Thyroid gland (tissue), 4 donors: Measurements from ENCODE around the gene GTF3C5. TPM values are rescaled to one million over a fixed set of nuclear protein-coding genes. Genes with fewer than 3 reads are reported as not detected.

Source experiments
- DNase-seq, 2 donors: peaks; one replicate each; pipeline ENCODE4 v3.0.0-alpha.2; 2019
- H3K27ac ChIP-seq, 3 donors: fragments of 200-600 bp; sonication (generic); 1 replicate in 2 of 3; 2 replicates in 1 of 3; pipeline ENCODE4 v1.5.1; 2016 to 2019; ENCODE audit warnings: mild to moderate bottlenecking in 1 of 3, moderate library complexity in 1 of 3
- H3K27me3 ChIP-seq: fragments of 200-600 bp; sonication (generic); one replicate; pipeline ENCODE4 v1.5.1; 2019
- H3K36me3 ChIP-seq, 2 donors: fragments of 200-600 bp; sonication (generic); one replicate each; pipeline ENCODE4 v1.5.1; 2016 to 2019
- H3K4me1 ChIP-seq, 2 donors: fragments of 200-600 bp; sonication (generic); one replicate each; pipeline ENCODE4 v1.5.1; 2017 to 2019
- H3K4me3 ChIP-seq, 3 donors: fragments of 200-600 bp; sonication (generic); replicated peaks in 1 of 3; 1 replicate in 2 of 3; 2 replicates in 1 of 3; pipeline ENCODE4 v1.5.1; 2016; ENCODE audit warnings: mild to moderate bottlenecking in 1 of 3
- H3K9me3 ChIP-seq: fragments of 200-600 bp; sonication (generic); one replicate; pipeline ENCODE4 v1.5.1; 2017
- POLR2A ChIP-seq, 2 donors: fragments of 450-650 bp; IDR thresholded peaks; one replicate each; pipeline ENCODE4 v1.6.1; 2017; ENCODE audit warnings: antibody characterized with exemption in 2 of 2, mild to moderate bottlenecking in 2 of 2, moderate library complexity in 1 of 2
- WGBS, 2 donors: methylation state at CpG; one replicate each; pipeline ENCODE4 v1.1.5; 2017; 5-methylcytosine and 5-hydroxymethylcytosine counted together
- intact Hi-C: fragments of 100-400 bp; cut with DNase I; formaldehyde crosslinking; loops from one replicate; pipeline ENCODE4 v1.15.1; 2023
- total RNA-seq, 4 donors: library from RNA; depleted of rRNA; stranded (reverse); fragments of >200 nt; gene quantifications; one replicate each; pipeline ENCODE4 v1.2.3, GENCODE V29; 2016
- TF ChIP-seq, protein P1 (sequence below), 6 experiments: fragments of 200-600 bp in 3 of 6; fragments of 450-650 bp in 3 of 6; sonication (generic) in 3 of 6; IDR thresholded peaks; one replicate each; pipeline ENCODE4 v1.5.1; 2016 to 2019; ENCODE audit warnings: antibody characterized with exemption in 6 of 6, mild to moderate bottlenecking in 2 of 6, inconsistent platforms in 1 of 6, moderate library complexity in 1 of 6

The GTF3C5 gene
- total RNA-seq, 4 donors from 2014 or later: 49.3 to 69.0 (median 56.8) TPM

DNA sequence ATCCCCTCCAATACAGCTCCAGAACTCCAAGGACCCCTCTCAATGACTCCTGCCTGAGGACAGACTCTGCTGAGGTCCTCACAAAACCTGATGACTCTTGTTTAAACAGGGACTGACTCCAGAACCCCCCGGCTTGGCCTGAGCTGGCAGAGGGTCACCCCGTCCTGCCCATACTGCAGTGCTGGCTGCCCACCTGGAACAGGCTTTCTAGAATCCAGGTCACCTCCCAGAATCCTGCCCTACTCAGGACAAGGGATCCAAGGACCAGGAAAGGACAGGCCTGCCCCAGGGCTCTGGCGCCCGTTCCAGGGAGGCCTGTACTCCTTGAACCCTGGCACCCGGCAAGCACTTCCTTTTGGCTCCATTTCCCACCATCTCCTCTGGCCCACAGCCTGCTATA is 68.1 kb downstream of the GTF3C5 start:
- DNase-seq: no peak
- intact Hi-C loops: no loop called here
- no peaks in the 10 kb centered on the region for H3K9me3 ChIP-seq
- no peaks in the 10 kb centered on the region for H3K27me3 ChIP-seq
- WGBS, 2 donors: 92% methylated on average over 3 to 4 of the region's 5 CpGs
- H3K4me3 ChIP-seq: no peak overlapping the region
- no peaks in the 10 kb centered on the region for H3K4me1 ChIP-seq
- H3K36me3 ChIP-seq: peaks cover 47 to 51% of the 10 kb centered on the region in 2 donors
- H3K27ac ChIP-seq: no peak overlapping the region
- TF ChIP-seq, protein P1, sequence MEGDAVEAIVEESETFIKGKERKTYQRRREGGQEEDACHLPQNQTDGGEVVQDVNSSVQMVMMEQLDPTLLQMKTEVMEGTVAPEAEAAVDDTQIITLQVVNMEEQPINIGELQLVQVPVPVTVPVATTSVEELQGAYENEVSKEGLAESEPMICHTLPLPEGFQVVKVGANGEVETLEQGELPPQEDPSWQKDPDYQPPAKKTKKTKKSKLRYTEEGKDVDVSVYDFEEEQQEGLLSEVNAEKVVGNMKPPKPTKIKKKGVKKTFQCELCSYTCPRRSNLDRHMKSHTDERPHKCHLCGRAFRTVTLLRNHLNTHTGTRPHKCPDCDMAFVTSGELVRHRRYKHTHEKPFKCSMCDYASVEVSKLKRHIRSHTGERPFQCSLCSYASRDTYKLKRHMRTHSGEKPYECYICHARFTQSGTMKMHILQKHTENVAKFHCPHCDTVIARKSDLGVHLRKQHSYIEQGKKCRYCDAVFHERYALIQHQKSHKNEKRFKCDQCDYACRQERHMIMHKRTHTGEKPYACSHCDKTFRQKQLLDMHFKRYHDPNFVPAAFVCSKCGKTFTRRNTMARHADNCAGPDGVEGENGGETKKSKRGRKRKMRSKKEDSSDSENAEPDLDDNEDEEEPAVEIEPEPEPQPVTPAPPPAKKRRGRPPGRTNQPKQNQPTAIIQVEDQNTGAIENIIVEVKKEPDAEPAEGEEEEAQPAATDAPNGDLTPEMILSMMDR (IDR thresholded peaks at IDR 0.05): no peak
- TF ChIP-seq POLR2A (IDR thresholded peaks at IDR 0.05): no peak

DNA sequence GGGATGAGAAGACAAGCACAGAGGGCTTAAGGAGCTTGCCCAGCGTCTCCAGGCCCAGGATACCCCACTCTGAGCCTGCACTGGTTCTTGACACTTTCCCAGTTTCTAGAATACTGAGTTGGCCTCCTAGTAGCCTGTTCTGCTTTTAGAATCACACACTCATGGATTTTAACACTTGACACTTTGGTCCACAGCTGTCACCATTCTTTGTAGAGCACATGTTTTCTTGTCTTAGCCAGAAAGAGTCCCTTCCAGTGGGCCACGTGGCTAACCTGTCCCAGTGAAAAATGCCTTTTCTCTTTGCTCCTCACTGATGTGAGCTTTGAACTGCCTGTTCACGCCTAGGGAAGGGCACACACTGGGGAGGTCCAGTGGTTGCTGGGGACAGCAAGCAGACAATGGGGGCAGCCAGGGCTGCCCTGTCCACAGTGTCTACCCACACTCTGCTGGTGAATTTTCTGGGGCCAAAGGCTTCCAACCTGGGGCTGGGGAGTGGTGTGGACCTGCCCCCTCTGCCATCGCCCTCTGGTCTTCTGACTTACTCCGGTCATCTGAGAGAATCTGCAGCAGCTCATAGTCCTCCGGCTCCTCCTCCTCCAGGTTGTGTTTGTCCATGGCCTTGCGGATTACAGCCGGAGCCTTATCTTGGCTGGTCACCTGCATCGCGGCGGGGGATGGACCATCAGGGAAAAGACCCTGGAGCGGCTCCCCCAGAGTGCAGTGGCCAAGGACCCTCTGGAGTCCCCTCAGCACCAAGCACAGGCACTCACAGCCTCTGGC is 69.1 kb downstream of the GTF3C5 start:
- WGBS, 2 donors: 98% methylated on average over 5 to 12 of the region's 12 CpGs
- intact Hi-C loops: no loop called here
- Histone ChIP-seq H3K9me3 (no peaks in the 10 kb centered on the region), H3K27ac (no peak overlapping the region), H3K4me3 (no peak overlapping the region), H3K36me3 (peaks cover 47 to 53% of the 10 kb centered on the region in 2 donors), H3K27me3 (no peaks in the 10 kb centered on the region), H3K4me1 (no peaks in the 10 kb centered on the region)
- TF ChIP-seq POLR2A (IDR thresholded peaks at IDR 0.05): no peak
- TF ChIP-seq, protein P1 (IDR thresholded peaks at IDR 0.05): no peak
- DNase-seq: no peak

DNA sequence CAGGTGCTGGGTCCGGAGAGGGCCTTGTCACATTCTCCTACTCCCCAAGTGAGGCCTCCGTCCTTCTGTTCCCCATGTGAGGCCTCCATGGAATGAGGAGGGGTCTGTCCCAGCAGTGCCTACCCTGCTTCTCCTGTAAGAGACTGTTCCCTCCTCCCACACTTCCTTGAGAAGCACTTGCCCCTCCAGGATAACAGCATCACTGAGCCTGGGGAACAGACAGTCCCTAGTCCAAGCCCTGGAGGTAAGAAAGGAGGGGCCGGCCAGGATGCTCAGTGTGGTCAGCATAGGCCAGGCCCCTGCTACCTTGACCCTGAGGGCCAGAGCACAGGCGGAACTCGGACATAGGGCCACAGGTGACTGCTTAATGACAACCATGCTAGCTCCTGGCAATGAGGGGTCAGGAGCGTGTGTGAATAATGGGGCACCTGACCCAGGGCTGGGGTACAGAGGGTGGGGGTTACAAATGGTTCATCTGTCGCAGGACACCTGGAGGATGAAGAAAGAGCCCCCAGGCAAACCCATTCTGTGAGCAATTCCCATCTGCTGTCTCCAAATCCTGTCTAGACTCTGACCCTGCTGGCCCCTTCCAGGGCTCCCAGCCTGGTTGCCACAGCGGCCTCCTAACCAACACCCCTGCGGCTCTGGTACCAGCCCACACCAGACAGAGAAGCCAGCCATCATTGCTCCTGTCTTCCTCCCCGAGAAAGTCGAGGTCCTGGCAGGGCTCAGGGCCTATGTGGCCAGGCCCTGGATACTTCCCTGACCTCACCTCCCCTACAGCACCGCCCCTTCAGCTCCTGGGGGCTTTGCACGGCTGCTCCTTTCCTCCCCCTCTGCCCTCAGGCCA is 69.9 kb downstream of the GTF3C5 start:
- 90 to 96% methylated on average over 12 to 13 of the region's 13 CpGs for WGBS, 2 donors
- TF ChIP-seq, protein P1 (IDR thresholded peaks at IDR 0.05): no peak
- no peak for TF ChIP-seq POLR2A (IDR thresholded peaks at IDR 0.05)
- intact Hi-C loops: no loop called here

DNA sequence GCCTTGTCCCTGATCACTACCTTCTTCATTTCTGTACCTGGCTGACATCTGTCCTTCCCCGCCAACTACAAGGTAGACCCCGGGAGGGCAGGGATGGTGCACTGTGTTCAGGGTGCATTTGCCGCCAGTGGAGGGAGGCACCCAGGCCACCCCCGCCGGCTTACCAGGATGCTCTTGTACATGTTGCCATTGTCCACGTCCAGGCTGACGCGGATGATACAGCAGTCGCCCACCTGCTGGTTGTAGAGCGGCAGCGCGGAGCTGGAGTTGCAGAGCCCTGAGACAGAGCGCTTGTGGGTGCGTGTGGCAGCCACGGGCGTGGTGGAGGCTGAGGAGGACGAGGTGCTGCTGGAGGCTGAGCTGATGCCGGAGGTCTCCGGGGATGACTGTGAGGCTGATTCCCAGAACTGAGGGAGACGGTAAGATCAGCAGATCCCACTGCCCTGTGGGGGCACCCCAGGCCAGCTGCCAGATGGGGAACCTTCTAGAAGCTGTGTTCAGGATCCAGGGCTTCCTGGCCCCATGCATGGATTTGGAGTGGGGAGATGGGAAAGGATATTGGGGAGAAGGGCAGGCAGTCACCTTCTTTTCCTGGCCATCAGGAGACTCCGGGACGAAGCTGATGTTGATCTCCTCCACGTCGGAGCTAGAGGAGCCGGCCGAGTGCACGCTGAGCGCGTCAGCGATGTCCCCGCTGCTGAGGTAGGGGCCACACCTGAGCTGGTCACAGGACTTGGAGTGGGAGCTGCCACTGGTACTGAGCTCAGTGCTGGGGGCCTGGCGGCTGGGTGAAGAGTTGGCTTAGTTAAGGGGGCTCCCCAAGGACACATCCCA is 70.8 kb downstream of the GTF3C5 start:
- peaks cover 54 to 62% of the 10 kb centered on the region in 2 donors for H3K36me3 ChIP-seq
- no peak overlapping the region for H3K27ac ChIP-seq
- WGBS, 2 donors: 96 to 99% methylated on average over 20 to 32 of the region's 32 CpGs
- intact Hi-C loops: no loop called here
- H3K9me3 ChIP-seq: no peaks in the 10 kb centered on the region
- TF ChIP-seq, protein P1 (IDR thresholded peaks at IDR 0.05): no peak
- TF ChIP-seq POLR2A (IDR thresholded peaks at IDR 0.05): no peak
- no peaks in the 10 kb centered on the region for H3K27me3 ChIP-seq
- DNase-seq: no peak
- no peak overlapping the region for H3K4me3 ChIP-seq
- no peaks in the 10 kb centered on the region for H3K4me1 ChIP-seq

More for the DNA sequence above, 69.9 kb downstream of the GTF3C5 start:
- Histone ChIP-seq H3K27me3 (no peaks in the 10 kb centered on the region), H3K36me3 (peaks cover 47 to 55% of the 10 kb centered on the region in 2 donors), H3K9me3 (no peaks in the 10 kb centered on the region), H3K27ac (no peak overlapping the region), H3K4me3 (no peak overlapping the region), H3K4me1 (no peaks in the 10 kb centered on the region)
- DNase-seq: no peak
